Measurements from ENCODE around the gene CORO2B.

DNA sequence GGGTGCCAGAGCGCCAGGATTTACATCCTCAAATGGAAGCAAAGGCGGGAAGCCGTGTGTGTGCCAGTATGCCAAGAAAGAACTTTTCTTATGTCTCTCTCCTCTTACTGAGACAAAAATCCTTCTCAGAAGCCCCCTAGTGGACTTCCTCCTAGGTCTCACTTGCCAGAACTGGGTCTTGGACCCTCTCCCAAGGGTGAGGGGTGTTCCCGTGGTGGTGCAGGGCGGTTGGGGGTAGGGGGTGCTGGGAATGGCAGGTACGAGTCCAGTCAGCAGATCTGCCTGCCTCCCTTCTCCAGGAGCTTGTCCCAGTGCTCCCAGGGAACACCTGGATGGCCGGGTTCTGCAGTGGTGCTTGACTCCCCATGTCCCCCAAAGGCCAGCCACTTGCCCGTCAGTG lies 52.0 kb downstream of the CORO2B start:
- TF ChIP-seq, protein P1, sequence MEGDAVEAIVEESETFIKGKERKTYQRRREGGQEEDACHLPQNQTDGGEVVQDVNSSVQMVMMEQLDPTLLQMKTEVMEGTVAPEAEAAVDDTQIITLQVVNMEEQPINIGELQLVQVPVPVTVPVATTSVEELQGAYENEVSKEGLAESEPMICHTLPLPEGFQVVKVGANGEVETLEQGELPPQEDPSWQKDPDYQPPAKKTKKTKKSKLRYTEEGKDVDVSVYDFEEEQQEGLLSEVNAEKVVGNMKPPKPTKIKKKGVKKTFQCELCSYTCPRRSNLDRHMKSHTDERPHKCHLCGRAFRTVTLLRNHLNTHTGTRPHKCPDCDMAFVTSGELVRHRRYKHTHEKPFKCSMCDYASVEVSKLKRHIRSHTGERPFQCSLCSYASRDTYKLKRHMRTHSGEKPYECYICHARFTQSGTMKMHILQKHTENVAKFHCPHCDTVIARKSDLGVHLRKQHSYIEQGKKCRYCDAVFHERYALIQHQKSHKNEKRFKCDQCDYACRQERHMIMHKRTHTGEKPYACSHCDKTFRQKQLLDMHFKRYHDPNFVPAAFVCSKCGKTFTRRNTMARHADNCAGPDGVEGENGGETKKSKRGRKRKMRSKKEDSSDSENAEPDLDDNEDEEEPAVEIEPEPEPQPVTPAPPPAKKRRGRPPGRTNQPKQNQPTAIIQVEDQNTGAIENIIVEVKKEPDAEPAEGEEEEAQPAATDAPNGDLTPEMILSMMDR (IDR thresholded peaks at IDR 0.05; ENCODE audit: insufficient read depth, low read length, poor library complexity, severe bottlenecking), result peak; percentile 37
- no peak for TF ChIP-seq EZH2phosphoT487 (conservative IDR thresholded peaks at IDR 0.05; ENCODE audit: low read length)
